Measurements from ENCODE around the gene PLPPR2.

The PLPPR2 gene

GRCh38 chr19:11367528-11367927 lies 12.3 kb downstream of the PLPPR2 start:
- no peak overlapping the region for H3K27ac ChIP-seq (replicated peaks)
- H3K27me3 ChIP-seq (ENCODE audit: insufficient read depth, poor library complexity, severe bottlenecking): no peaks in the 10 kb centered on the region
- no peak for DNase-seq (ENCODE audit: low read depth in 1 of 2, low spot score in 1 of 2)
- H3K4me3 ChIP-seq (replicated peaks; ENCODE audit: insufficient read depth, low read length): no peak overlapping the region
- TF ChIP-seq REST (IDR thresholded peaks at IDR 0.05; ENCODE audit: insufficient replicate concordance, low read depth) (no peak), CTCF (IDR thresholded peaks at IDR 0.05; ENCODE audit: insufficient read depth, low read length) (no peak), POLR2AphosphoS5 (IDR thresholded peaks at IDR 0.05; ENCODE audit: low read depth) (no peak), SPI1 (IDR thresholded peaks at IDR 0.05; ENCODE audit: borderline replicate concordance, low read depth) (no peak), GABPA (IDR thresholded peaks at IDR 0.05; ENCODE audit: low read depth) (no peak)

GRCh38 chr19:11370744-11371143 lies 15.5 kb downstream of the PLPPR2 start:
- TF ChIP-seq POLR2AphosphoS5 (IDR thresholded peaks at IDR 0.05; ENCODE audit: low read depth): no peak
- no peak for TF ChIP-seq GABPA (IDR thresholded peaks at IDR 0.05; ENCODE audit: low read depth)
- TF ChIP-seq SPI1 (IDR thresholded peaks at IDR 0.05; ENCODE audit: borderline replicate concordance, low read depth): no peak
- no peak for TF ChIP-seq REST (IDR thresholded peaks at IDR 0.05; ENCODE audit: insufficient replicate concordance, low read depth)
- TF ChIP-seq CTCF (IDR thresholded peaks at IDR 0.05; ENCODE audit: insufficient read depth, low read length): no peak
- Histone ChIP-seq H3K4me3 (replicated peaks; ENCODE audit: insufficient read depth, low read length) (no peak overlapping the region), H3K27ac (replicated peaks) (no peak overlapping the region), H3K27me3 (ENCODE audit: insufficient read depth, poor library complexity, severe bottlenecking) (no peaks in the 10 kb centered on the region)
- DNase-seq (ENCODE audit: low read depth in 1 of 2, low spot score in 1 of 2): no peak

- peak overlapping the region; percentile 56; the same call in 1 of the 2 replicates for H3K4me3 ChIP-seq (replicated peaks; ENCODE audit: insufficient read depth, low read length)
- DNase-seq (ENCODE audit: low read depth in 1 of 2, low spot score in 1 of 2): peak in 1 of 2 experiments; percentile 71
- H3K27me3 ChIP-seq (ENCODE audit: insufficient read depth, poor library complexity, severe bottlenecking): no peaks in the 10 kb centered on the region
- H3K27ac ChIP-seq (replicated peaks): peak overlapping the region; percentile 95
- TF ChIP-seq REST (IDR thresholded peaks at IDR 0.05; ENCODE audit: insufficient replicate concordance, low read depth): no peak
These were observed 18.1 kb downstream of the PLPPR2 start for GRCh38 chr19:11373166-11373884.
